DMS 273 (cell line): ENCODE results near the gene ANGPTL8.

Experiments
- DNase-seq: peaks from one replicate; lab custom pipeline; 2025; ENCODE audit not compliant: unreplicated experiment; lab: John Stamatoyannopoulos, UW

The ANGPTL8 gene

DNA sequence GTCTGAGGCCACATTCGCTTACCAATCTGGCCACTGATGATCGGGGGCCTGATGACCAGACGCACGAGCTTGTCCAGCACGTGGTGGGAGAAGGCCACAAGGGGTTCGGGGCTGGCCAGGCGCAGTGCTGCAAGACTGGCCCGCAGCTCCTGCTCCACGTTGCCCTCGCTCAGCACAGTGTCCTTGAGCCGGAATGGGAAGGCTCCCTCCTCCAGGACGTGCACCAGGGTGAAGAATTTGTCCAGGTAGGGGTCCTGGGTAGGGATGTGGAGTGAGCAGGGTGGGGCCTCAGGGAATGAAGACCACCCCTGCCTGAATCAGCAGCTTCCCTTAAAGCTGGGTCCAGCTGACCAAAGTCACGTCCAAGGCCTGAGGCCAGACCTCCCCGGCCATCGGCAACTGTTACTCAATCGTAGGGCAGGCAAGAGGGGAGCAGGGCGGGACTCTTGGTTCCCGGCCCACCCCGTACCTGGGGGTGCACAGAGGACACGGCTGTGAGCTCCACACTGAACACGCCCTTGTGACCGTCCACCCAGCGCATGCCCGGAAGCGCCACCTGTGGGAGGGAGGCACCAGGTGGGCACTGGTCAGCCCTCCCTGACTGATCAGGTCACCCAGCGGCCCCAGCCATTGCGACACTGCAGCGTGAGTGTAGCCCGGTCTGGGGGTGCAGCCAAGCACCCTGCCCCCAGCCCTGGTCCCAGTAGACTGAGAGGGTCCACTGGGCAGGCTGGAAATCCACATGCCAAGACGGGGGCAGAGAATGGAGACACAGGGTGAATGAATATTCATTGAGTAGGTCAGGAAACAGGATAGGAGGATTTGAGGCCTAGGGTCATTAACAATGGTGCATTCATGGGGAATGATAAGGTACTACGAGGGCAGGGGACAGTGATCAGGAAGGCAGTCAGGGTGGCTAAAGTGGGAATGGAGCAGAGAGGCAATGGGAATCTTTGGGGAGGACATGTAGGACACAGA is 2.8 kb upstream of the ANGPTL8 start:
- DNase-seq = no peak

DNA sequence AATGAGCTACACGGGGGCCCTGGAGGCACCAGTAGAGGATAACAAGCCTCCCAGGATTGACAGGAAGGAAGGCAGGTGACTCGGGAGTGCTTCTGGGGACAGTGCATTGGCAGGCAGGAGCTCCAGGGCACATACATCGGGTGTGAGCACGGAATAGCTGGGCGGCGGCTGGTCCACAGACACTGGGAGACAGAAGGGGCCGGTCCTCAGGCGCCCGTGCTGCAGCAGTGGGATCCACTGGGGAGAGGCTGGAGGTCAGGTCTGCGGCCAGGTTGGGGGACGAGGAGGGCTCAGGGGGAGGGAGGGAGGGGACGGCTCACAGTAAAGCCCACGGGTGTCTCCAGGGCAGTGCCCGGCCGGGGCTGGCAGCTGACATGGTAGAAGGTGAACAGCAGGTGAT is 2.1 kb upstream of the ANGPTL8 start:
- DNase-seq = no peak

DNA sequence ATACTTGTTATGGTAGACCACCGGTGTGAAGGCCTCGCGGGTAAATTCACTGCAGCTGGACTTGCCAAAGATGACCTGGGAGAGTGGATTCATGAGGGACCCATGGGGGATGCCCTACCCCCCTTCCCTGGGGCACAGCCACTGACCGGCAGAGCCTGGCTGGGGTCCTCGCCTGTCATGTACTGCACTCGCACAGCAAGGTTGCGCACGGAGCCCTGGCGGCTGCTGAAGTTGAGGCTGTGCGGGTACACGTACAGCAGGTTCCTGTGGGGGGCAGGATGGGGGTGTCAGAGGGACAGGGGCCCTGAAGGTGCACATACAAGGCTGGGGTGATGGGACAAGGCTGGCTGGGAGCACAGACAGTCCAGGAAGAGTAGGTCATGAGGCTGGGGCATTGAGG is 1.4 kb upstream of the ANGPTL8 start:
- no peak for DNase-seq

DNA sequence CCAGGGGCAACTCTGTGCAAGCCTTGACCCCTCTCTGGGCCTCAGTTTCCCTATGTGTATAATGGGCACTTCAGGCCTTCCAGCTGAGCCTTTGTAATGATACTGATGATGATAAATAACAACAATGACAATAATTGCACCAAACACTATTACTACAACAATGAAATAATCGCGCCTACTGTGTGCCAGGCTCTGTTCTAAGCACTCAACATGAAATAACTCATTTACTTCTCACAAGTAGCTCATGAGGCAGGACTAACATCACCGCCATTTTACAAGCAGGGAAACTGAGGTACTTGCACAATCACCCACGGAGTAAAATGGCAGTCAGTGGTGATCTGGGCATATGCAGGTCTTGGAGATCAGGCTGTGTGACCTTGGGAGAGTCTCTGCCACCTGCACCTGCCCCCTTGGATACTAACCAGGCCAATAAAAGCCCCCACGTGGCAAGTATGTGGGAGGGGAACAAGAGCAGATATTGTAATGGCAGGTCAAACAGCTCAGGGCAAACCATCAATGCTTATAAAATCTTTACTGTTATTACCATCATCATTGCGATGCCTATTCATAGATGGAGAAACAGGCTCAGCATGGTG is 540 bp upstream of the ANGPTL8 start:
- no peak for DNase-seq

DNA sequence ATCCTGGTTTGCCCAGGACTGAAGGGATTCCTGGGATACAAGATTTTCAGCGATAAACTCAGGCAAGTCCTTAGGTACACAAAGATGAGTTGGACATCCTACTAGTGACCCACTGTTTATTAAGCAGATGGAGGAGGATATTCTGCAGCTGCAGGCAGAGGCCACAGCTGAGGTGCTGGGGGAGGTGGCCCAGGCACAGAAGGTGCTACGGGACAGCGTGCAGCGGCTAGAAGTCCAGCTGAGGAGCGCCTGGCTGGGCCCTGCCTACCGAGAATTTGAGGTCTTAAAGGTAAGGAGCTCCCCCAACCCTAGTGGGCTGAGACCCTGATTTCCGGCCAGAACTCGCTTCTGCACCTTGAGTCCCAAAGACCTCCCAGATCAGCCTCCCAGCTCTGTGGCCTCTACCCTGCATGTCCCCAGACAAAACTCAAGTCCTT is 607 bp downstream of the ANGPTL8 start:
- DNase-seq = no peak

DNA sequence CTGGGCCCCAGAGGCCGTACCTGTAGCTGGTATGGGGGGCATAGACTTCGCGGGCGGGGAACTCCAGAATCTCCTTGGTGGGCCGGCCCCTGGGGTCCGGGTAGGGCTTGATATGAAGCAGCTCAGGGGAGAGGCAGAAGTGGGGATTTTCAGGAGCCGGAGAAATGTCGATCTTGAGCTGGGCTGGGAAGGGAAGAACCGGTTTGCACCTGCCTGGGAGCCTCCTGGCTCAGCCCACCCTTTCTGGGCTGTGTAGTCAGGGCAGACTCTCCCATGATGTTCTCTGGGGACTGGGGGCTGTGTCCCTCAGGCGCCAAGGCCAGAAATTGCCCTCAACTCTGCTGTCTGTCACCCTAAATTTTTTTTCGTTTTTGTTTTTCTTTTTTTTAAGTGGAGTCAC is 2.6 kb downstream of the ANGPTL8 start:
- DNase-seq = no peak

DNA sequence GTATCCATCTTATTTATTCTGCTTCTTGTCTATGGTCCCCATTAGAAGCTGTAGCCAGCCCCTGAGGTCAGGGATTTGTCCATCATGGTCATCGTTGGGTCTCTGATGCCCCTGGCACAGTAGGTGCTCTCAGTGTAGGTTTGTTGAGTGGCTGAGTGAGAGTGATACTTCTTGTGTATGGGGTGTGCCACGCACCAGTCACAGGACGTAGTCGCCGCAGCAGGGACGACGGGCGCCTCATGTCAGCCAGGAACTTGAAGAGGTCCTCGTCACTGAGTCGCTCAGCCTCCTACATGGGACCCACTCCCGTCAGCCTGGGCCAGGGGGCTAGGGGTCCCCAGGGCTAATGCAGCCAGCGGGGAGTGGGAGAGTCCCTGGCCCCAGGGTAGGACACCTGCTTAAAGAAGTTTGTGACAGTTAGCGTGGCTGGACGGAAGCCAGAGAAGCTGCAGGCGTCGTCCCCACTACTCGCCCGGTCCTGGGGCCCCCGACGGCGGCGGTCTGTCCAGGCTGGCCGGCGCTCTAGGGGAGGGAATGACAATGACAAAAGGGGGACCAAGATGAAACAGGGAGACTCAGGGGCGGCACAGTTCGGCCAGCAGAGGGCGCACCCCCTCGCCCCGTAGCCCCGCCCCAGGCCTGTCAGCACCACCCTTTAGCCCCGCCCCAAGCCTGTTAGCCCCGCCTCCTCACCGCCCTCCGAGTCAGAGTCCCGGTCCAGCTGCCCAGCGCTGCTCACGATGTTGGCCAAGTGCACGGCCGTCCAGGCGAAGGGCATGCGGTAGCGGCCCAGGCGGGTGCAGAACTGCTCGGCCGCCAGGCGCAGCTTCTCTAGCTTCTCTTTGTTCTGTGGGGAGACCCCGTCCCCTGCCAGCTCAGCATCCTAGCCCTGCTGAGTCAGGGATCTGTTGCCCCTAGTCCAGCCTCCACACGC is 3.7 kb downstream of the ANGPTL8 start:
- DNase-seq = peak; percentile 87

DNA sequence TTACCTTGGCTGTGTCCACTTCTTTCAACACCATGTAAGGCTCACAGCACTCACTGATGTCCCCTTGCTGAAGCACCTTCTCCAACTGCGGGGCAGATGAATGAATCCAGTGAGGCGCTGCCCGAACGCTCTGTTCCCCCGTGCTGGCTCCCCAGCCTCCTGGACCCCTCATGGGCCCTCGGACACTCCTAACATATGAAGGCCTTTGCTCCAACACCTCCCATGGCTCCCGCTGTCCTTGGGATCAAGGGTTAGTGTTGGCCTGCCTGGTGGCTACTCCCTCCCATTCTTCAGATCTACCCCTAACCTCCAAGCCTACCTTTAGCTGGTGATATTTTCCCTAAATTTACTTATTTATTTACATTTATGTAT is 4.4 kb downstream of the ANGPTL8 start:
- no peak for DNase-seq

DNA sequence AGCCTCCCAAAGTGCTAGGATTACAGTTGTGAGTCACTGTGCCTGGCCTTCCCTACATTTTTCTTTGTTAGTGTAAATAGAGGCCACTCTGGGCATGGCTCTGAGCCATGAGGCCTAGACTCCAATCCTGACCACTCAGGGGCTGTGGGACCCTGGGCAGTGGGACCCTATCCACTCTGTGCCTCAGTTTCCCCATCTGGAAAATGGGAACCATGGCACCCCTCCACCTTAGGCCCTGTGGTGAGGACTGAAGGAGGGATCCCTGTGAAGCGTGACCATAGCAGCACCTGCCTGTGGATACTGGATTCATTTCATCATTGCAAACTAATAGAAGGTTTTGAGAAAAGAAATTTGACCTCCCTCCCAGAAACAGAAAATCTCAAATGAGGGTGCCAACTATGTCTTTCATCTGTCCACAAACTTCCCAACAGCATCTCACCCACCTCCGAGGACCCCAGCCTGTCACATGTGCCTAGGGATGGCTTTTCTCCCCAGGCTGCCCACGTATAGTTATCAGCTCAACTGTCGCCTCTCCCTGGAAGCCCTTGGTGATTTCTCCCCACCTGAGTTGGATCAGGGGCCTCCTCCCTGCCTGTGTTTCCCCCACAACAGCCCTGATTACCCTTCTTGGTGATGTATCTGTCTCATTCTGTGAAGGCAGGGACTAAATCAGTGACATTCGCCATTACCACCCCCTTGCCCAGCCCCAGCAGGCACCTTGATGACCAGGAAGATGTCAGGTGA is 5.6 kb downstream of the ANGPTL8 start:
- no peak for DNase-seq

DNA sequence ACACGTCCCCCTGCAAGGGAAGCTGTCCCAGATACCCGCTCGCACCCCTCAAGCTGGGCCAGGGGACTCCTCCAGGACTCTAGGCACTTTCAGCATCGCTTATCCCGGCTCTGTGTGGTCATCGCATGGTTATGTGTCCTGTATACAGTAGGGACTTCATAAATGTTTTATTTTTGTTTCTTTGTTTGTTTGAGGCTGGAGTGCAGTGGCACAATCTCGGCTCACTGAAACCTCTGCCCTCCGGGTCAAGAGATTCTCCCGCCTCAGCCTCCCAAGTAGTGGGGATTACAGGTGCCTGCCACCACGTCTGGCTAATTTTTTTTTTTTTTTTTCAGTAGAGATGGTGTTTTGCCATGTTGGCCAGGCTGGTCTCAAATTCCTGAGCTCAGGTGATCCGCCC is 7.5 kb downstream of the ANGPTL8 start:
- no peak for DNase-seq

DNA sequence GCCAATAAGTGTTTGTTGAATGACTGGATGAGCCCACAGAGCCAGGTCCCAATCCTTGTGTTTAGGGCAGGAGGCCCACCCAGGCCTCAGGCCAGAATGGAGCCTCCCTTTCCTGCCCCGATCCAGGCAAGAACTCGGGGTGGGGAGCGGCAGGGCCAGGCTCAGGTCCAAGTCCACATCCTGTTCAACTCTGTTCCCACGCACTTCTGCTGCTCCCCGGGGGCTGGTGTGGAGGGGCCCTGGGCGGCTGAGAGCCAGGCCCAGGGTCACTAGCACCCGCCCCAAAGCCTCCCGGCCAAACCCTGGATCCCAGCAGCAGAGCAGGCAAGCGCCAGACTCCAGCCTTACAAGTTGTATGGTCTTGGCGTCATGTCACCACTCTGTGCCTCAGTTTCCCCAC is 8.0 kb downstream of the ANGPTL8 start:
- DNase-seq = no peak

DNA sequence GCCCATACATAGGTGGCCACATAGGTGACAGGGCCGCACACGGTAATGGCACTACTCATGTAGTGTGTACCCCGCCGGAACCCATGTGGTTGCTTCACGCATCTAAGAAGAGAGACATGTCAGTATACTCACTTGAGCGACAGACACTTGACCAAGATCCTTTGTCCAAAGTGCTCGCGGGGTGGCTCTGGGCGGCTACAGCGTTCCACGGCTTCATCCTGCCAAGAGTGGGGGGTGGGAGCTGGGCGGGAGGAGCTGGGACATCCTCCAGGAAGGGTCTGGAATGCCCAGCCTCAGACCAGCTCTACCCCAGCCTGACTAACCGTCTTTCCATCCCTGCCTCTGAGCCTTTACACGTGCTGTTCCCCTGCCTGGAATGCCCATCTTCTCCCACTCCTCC is 8.5 kb downstream of the ANGPTL8 start:
- DNase-seq = no peak

DNA sequence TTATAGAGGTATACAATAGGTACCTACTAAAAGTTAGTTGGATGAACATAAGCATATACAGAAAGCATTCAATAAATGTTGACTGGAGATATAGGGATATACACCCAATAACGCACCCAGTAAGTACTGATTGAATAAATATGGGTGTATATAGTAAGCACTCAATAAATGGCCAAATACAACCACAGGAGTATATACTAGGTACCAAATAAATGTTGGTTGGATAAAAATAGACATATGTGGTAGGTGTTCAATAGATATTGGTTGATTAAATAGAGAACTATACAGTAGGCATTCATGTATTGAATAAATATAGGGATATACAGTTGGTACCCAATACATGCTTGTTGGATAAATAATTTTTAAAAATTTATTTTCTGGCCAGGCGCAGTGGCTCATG is 9.4 kb downstream of the ANGPTL8 start:
- no peak for DNase-seq

DNA sequence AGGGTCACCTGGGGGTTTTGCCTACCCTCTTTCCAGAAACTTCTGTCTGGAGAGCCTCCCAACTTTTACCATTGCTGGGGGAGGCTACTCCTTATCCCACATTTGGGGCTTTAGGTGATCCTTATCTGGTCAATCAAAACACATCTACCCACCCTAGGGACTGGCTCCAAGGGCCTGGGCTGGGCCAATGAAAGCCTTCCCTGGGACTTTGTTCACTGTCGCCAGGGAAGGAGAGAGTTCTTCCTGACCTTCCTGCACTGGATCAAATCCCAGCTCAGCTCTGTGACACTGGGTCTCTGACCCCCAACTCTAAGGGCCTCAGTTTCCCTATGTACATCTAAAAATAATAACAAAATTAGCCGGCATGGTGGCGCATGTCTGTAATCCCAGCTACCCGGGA is 11.8 kb downstream of the ANGPTL8 start:
- DNase-seq = peak; percentile 62

DNA sequence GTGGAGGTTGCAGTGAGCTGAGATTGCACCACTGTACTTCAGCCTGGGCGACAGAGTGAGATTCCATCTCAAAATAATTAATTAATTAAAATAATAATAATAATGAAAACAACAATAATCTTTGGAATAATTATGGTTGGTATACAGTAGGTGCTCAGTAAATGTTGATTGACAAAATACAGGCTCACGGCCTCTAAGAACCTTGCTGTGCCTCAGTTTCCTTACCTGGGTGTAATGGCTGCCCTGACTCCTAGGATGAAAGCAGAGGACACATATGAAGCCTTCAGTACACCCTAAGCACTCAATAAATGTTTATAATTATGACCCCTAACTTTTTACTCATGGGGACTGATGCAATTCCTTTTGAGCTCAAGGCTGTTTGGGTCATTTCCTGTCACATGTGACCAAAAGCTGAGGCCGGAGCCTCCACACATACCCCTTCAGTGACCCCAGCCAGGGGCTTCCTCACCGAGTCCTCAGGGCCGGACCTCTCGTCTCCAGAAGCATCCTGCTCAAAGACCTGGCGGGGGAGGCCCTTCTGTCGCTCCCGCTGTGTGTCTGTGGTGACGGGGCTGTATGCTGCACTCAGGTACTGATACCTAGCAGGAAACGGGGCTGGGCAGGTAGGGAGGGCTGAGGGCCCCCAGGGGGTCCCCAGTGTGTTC is 12.4 kb downstream of the ANGPTL8 start:
- DNase-seq = no peak

DNA sequence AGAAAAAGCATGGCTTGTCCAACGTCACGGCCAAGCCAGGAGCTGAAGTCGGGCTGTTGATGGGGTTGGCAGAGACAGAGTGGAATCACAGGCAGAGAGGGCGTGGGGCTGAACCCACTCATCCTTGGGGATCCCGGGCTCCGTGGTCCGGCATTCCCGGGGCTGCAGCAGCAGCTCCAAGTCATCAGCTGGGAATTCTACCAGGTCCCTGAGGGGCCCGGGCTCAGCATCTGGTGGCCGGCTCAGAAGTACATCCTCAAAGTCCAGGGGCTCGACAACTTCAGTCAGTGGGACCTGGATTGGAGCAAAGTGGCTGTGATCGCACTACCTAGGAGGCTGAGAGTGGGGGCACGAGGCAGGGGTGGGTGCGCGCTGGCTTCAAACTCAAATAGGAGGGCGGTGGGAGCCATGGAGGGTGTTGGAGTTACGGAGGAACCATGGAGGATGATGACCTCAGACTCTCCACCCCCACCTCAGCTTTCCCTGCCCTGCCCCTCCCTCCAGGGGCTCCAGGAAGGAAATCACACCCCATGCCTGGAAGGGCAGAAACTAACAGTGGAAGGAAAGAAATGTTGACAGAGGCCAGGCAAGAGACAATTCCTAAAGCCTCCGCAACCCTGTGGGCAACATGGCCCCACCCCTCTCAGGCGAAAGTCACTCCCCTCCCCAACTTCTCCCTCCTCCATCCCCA is 13.4 kb downstream of the ANGPTL8 start:
- no peak for DNase-seq

DNA sequence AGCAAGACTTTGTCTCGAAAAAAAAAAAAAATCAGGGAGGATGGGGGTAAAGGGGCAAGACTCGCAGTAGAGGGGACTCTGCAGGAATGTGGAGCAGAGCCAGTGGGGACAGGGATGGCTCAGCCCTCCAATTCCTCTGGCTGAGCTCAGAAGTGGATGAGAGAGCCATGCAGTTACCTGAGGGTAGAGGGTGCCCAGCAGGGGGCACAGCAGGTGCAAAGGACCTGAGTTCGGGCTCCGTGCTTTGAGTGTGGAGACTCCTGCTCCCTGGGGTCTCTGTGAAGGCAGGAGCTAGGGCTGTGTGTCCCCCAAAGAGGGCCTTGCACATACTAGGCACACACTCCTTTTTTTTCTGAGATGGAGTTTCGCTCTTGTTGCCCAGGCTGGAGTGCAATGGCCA is 15.2 kb downstream of the ANGPTL8 start:
- no peak for DNase-seq

DNA sequence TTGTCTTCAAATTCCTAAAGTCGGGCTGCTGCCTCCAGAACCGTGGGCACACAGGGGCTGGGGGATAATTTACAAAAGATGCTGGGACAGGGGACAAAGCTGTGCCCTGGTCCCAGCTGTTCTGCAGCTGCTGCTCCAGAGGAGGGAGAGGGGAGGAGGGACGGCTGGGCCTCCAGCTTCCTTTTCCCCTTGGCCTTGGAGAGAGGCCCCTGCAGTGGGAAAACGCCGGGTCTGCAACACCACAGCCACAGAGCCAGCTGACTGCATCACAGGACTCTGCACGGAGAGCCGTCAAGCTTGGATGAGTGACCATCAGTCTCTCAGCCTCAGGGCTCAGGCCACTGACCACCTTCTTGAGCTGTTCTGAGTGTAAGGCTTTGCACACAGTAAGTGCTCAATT is 16.8 kb downstream of the ANGPTL8 start:
- DNase-seq = no peak

DNA sequence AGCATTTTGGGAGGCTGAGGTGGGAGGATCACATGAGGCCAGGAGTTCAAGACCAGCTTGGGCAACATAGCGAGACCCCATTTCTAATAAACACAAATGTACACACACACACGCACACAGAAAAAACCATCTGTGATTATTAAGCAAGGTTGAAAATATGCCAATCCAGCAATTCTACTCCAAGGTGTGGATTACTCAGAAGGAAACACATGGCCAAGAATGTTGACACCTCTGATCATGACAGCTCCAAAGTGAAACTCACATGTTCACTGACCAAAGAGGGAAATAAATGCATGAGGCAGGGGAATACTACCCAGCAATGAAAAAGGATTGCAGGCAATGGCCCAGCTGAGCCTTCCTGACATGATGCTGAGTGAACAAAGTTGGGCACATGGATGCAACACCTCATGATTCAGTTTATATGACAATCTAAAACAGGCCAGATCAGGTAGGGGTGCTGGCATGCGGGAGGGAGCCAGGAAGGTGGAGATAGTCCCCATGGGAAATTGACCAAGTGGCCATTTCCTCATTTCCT is 18.5 kb downstream of the ANGPTL8 start:
- no peak for DNase-seq
